LNCaP clone FGC (cell line): Measurements from ENCODE around the gene GNAT2.

Experiments used
- DNase-seq: peaks from one replicate; pipeline ENCODE4 v3.0.0-alpha.2; 2011; ENCODE audit warnings: low read depth
- H3K4me3 ChIP-seq: 2 replicates; pipeline ENCODE4 v1.5.1; 2011; ENCODE audit warnings: mild to moderate bottlenecking, low read depth, low read length, control low read depth
- CTCF ChIP-seq: IDR thresholded peaks from 2 replicates; pipeline ENCODE4 v1.5.1; 2012; ENCODE audit warnings: mild to moderate bottlenecking; ENCODE audit not compliant: control insufficient read depth, insufficient read depth; ENCODE audit errors: extremely low read depth

Gene GNAT2

GRCh38 chr1:109589177-109589576, 30.2 kb downstream of the GNAT2 start:
- DNase-seq, result no peak
- no peak for TF ChIP-seq CTCF
- H3K4me3 ChIP-seq, result no peak overlapping the region

GRCh38 chr1:109586055-109586454, 33.4 kb downstream of the GNAT2 start:
- no peak overlapping the region for H3K4me3 ChIP-seq
- DNase-seq, result no peak
- no peak for TF ChIP-seq CTCF

- H3K4me3 ChIP-seq, result no peak overlapping the region
- TF ChIP-seq CTCF, result no peak
- no peak for DNase-seq
Observed at GRCh38 chr1:109584766-109585165, 34.6 kb downstream of the GNAT2 start.

GRCh38 chr1:109582021-109582420, 37.4 kb downstream of the GNAT2 start:
- no peak overlapping the region for H3K4me3 ChIP-seq
- TF ChIP-seq CTCF, result no peak
- no peak for DNase-seq

- no peak for TF ChIP-seq CTCF
- no peak for DNase-seq
- no peak overlapping the region for H3K4me3 ChIP-seq
Observed at GRCh38 chr1:109579491-109579890, 39.9 kb downstream of the GNAT2 start.

- TF ChIP-seq CTCF, result no peak
- no peak for DNase-seq
- no peak overlapping the region for H3K4me3 ChIP-seq
Observed at GRCh38 chr1:109578947-109579443, 40.4 kb downstream of the GNAT2 start.

- TF ChIP-seq CTCF, result no peak
- no peak overlapping the region for H3K4me3 ChIP-seq
- DNase-seq, result no peak
Observed at GRCh38 chr1:109573785-109574184, 45.6 kb downstream of the GNAT2 start.
